ENCODE measurements around the gene FTCDNL1.

Gene FTCDNL1

DNA sequence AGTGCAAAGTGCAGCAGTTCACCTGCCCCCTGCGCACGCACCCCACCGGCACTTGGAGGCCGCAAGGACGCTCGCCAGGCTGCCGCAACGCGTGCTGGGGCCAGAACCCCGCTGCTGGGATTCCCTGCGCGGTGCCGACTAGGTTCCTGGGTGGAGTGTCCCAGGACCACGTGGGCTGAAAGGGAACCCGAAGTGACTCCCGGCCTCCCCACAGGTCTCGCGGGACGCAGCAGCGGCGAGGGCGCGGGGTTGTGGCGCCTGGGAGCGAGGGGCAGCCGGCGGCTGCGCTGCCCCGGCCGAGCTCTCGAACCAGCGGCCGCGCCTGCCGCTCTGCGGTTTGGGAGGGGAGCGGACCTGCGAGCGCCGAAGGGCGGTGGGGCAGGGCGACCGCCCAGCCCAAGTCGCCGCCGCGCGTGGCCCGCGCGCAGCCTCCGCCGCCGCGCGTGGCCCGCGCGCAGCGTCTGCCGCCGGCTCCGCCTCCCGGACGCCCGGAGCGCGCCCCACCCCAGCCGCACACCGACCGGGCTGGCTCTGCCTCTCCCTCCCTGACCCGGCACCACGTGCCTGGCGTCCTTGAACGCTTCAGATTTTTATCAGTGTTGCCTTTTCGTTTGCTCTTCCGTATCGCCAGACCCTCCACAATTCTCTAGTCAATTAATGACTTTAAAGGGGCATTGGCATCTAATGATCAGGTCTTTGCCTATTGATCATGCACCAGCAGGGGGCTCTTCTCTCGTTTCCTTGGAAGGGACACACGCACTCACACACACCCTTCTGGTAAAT, at the start of gene FTCDNL1:
FTCDNL1 (minus strand) TSS at position 475 of the 783 bp plus-strand sequence. CDS start 2,230 bp downstream, outside the sequence.
- DNase-seq (ENCODE audit: low read depth) = peak; percentile 24

DNA sequence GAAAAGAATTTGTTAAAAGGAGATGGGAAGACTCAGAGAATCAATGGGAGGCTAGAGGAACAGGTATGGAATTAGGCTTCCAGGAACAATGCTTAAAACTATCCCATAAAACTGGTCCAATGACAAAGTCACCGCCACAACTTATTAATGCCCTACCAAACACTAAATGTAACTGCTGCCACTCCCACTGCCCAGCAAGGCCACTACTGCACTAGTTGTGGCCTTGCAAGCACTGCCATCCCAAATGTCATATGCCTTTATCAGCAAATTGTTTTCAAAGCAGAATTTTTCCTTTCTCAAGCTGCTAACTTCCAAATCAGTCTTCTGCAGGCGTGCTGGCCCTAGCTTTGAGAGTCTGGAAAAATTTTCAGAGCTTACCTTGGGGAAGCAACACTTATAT, 45.6 kb upstream of the FTCDNL1 start:
- no peak for DNase-seq (ENCODE audit: low read depth)

DNA sequence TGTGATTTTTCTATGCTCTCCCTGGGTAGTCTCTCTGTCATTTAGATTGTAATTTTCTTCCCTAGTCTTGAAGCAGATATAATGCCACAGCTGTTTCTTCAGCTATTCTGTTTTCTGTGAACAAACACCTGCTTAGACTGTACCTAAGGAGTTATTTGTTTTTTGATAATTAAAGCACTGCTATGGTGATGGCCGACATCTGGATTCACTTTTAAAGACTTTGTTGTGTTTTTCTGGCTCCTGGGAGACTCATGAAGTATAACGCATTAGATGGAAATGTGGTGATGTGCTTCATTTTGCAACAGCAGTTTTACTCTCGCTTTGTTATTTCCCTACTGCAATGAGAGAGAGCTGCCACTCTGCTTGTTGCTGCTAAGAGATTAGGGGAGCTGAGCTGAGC, 44.4 kb upstream of the FTCDNL1 start:
- no peak for DNase-seq (ENCODE audit: low read depth)

DNA sequence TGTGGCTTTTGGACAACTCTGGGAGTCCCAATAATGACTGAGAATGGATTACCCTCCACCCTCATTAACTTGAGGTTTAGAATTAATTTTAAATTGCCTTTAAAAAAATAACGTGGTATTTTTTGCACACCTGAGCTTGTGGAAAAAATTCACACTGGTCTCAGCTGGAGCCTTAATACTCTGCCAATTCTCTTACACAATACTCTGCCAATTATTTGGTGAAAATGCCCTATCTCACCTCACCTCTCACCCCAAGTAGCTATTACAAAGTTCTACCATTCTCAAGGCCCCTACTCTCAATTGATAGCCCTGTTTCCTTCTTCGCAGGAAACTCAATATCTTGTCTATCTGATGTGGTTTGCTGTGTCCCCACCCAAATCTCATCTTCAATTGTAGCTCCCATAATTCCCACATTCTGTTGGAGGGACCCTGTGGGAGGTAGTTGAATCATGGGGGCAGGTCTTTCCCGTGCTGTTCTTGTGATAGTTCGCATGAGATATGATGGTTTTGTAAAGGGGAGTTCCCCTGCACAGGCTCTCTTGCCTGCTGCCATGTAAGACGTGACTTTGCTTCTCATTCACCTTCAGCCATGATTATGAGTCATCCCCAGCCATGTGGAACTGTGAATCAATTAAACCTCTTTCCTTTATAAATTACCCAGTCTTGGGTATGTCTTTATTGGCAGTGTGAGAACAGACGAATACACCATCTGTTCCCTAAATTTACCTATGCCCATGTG, 32.7 kb upstream of the FTCDNL1 start:
- DNase-seq (ENCODE audit: low read depth) = no peak

DNA sequence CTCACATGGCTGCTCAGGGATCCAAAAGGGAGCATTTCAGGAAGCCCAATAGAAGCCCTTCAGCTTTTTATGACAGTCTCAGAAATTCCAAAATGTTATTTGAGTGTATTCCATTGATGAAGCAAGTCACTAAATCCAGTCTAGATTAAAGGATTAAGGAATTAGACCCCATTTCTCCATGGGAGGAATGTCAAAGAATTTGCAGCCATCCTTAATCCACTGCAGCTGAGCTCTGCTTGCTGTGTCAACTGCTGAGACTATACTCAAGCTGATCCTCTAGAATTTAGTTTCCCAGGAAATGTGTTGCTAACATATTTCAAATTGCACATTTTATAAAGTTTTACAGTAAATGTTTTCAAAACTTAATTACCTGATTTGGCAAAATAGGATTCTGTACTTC, 31.7 kb upstream of the FTCDNL1 start:
- no peak for DNase-seq (ENCODE audit: low read depth)

DNA sequence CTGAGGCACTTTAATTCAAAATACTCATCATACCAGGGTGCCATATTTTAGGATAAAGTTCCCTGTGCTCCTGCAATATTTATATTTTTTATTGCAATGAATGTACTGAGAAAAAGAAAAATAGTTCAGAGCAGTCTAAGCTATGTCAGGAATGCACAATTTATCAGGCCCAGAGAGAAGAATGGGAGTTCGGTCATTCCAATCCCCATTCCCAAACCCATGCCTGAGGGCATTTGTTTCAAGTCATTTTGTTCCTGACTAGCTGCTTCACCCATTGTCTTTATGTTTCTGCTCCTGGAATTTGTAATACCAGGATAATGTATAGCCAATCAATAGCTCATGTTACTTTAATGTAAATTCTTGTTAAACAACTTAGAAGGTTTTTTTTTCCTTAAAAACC, 24.4 kb upstream of the FTCDNL1 start:
- no peak for DNase-seq (ENCODE audit: low read depth)

DNA sequence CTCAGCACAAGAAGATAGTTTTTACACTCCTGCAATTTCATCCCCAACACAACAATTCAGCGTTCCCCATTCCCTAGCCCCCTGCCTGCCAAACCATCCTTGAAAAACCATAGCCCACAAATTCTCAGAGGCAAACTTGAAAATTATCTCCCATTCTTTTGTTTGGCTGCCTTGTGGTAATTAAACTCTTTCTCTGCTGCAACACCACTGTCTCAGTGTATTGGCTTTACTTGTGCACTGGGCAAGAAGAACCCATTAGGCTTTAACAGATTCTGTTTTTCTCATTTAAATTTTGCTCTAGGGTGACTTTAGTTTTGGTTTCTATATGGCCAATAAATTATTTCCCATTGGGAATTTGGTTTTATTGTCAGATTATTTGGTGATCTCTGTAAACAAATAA, 23.2 kb upstream of the FTCDNL1 start:
- no peak for DNase-seq (ENCODE audit: low read depth)

DNA sequence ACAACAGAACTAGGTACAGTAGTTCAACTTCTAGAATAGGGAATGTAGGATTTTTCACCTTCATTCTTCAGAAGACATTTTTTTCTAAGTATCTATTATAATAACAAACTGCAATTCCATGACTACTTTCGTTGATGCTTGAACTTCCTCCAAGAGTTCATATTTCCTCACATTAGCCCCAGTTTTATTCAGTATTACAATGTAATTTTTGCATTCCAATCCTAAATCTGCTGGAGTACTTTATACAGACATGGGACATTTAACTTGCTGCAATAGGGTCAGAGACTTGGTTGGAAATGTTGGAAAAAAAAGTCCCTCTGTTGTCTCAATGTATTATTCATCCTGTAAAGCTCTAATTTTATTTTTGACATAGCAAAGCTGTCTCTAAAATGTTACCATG, 19.6 kb upstream of the FTCDNL1 start:
- no peak for DNase-seq (ENCODE audit: low read depth)

DNA sequence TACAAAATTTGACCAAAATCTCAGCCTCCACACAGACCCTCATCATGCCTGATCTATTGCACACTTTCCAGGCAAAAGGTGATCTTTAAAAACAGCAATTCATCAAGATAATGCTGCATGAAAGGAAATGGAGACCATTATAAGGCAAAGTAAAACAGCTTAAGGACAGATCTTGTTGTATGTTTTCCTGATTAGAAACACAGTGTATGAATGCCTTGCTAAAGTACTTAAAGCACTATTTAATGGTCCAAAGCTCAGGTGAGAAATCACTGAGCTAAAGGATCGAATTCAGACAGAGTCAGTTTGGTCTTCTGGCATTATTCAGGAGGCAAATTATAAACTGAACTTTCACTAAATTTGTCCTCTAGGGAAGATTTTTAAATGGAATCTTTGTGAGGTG, 18.7 kb upstream of the FTCDNL1 start:
- DNase-seq (ENCODE audit: low read depth) = no peak

DNA sequence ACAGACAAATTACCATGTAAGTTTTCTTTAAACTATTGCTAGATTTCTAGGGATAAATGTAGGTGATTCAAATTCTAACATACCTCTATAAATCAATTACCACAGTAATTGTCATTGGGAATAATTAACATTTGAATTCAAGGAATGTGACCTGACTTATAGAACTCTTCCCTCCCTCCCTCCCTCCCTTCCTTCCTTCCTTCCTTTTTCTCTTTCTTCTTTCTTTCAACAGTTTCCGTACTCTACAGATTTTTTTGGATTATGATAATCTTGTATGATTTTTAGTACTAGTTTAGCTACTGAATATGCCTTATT, 18.2 kb upstream of the FTCDNL1 start:
- DNase-seq (ENCODE audit: low read depth) = no peak

DNA sequence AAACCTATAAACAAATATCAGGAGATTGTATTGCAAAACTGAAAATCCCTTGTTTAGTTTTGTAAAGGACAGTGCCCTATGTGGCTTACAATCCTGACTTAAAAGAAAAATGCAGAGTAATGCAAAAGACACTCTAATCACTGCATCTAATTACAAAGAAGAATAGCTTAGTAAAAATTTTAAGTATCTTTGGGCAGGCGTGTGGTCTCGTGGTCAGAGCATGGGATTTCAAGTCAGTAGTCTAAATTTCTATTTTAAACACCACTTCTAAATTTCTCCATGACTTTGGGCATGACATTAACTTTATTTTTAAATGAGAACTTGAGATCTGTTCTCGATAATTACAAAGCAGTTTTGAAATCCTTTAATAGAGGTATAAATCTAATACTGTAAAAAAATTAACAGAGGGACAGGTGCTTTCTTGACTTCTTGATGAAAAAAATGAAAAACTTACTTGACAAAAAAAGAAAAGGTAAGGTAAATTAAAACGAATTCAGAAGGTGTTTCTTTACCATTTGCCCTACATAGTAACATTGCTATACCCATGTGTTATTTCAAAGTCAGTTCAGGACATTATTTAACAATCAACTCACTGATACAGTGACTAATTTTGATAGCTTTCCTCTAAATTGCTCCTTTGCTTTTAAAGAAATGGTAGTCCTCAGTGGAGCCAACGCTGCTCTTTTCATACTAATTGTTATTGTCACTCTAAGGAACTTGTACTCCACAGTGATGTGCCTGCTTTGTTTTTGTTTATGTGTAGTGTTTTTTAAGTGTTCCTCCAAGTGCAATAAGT, 17.6 kb upstream of the FTCDNL1 start:
- no peak for DNase-seq (ENCODE audit: low read depth)

DNA sequence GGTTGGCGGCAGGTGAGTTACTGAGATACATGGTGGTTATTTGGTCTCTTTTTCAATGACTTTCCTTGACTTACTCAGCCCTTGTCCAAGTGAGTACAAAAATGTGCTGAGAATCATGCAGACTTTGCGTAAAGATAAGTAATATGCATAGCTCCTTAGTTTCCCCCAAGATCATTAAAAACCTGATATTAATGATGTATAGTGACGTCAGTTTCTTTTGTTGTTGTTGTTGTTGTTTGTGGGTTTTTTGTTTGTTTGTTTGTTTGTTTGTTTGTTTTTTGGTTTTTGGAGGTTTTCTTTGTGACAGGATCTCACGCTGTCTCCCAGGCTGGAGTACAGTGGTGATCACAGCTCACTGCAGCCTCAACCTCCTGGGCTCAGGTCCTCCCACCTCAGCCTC, 14.9 kb upstream of the FTCDNL1 start:
- DNase-seq (ENCODE audit: low read depth) = no peak

DNA sequence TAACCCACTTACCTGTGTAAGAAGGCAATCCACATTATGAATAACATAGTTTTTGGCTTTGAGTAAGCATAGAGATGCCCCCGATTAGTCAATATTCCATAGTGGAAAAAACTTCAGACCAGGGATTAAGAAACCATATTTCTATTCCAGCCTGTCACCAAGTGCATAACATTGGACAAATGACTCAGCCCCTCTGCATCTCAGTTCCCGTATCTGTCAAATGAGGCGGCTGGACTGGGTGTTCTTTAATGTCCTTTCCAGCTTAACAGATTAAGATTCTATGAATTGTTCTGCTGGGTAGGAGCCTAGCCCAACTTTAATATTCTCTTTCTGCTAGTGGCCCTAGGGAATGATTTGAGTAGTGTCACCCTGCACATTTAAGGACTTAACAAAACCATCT, 11.8 kb upstream of the FTCDNL1 start:
- no peak for DNase-seq (ENCODE audit: low read depth)

DNA sequence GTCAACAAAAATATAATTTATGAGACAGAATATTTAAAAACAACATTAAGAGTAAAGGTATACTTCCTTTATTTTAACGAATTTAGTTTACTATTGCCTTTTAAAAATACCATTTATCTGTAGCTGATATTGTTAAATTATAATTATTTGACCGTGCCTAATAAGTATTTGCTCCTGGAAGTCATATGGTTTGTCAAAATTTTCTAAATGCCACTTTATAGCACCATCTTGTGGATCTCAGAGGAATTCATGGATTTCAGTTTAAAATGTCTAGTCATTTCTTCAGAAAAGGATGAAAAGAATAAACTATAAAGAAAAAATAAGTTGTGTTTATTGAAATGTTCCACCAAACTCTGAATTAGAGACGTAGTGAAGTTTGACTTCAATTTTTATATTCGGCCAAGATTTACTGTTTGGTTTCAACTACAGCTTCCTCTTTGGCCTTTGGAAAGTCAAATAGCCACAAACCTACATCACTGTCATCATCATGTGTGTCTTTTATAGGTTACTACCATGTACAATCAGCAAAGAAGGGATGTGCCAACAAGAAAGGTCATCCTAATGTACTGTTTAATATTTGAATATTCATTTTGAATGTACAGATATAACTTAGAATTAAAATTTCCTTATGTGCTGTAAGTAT, 10.3 kb upstream of the FTCDNL1 start:
- no peak for DNase-seq (ENCODE audit: low read depth)

DNA sequence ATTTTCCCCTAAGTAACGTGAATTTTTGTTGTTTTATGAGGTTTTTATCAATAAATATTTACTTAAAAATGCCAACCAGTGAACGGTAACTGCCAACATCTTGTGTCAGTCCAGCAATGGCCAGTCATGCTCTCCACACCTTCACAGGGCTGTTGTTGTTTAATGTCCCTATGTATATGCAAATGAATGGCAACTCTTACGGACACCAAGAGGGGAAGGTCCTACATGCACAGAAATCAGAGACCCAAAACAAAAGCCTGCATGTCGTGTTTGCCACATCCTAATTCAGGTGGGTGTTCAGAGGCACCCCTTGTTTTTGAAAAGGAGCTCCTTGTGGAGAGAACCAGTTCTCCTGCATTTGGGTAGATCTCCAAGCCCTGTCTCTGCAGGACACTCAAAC, 4.8 kb upstream of the FTCDNL1 start:
- DNase-seq (ENCODE audit: low read depth) = no peak

DNA sequence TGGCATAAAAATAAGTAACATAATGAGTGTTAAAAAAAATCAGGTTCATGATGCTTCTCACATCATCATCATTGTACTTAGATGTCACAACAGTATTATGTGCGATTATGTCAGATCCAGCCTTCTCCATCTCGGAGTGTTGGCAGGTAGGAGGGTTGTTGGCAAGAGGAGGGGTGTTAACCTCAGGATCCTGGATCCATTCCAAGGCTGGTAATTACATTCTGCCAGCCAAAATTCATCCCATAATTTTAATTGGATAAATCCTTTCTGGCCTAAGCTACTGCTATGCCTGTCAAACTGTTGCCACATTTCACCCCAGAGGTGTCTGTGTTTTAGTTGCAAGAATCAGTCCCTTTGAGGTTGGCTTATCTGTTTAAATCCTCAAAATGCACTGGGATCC, 891 bp upstream of the FTCDNL1 start:
- no peak for DNase-seq (ENCODE audit: low read depth)

DNA sequence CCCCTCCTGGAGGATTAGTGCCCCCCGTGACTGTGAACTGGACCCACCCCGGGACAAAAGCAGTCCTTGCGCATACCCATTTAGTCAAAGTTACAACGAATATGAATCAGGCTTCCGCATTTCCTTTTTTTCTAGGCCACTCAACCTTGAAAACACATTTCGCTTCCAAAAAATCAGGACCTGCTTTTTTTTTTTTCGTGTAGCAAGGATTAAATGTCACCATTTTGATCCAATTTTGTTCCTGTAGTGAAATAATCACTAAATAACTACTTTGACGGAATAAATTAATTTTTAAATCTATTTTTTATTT, 464 bp upstream of the FTCDNL1 start:
- DNase-seq (ENCODE audit: low read depth) = no peak

DNA sequence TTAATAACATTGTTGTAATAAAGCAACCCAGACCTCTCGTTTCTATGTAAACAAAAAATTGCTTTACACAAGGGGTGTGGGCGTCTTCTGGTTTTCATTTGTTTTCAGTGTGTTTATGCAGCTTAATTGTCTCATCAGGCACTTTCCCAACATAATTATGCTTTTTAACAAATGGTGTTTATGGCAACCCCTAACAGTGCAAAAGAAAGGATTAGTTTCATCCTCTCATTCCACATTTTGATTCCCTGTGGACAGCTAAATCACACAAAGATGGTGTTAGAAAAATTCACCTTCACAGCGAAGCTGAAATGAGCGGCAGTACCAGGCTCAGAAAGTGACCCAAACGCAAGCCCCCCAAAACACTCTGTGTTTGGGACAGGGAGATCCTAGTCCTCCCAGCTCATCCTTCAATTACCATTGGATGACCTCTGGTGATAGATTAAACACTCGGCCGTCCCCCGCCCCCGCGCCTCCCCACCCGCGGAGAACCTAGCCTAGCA, 724 bp downstream of the FTCDNL1 start:
- DNase-seq (ENCODE audit: low read depth) = no peak

DNA sequence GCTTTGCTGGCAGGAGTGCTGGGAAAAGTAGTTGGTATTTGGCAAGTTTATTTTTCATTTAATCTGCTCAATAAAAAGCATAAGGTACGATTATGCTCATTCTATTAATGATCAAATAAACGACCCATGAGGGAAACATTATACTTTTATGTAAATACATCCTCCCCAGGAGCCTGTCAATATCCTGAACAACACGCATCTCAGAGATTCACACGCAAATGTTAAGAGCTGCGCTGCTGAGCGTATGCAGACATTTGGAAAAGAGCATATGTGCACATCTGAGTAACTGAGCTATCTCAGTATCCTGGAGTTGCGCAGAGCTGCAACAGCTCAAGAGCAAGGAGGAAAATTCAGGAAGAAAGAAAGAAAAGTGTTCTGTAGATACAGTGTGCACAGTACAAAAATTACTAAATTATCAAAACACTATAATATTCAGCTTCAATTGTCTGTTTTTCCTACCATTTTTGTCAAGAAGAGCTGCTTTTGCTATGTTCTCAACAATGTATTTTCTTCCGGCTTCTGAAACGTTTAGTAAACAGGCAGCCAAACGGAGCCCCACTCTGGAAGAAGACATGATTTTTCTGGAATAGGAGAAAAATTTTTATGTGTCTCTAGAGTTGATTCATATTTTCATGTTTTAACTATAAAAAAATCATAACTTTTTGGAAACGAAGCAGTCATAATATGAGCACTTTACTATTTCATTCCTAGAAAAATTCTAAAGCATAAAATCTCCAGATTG, 2.4 kb downstream of the FTCDNL1 start:
- DNase-seq (ENCODE audit: low read depth) = no peak

DNA sequence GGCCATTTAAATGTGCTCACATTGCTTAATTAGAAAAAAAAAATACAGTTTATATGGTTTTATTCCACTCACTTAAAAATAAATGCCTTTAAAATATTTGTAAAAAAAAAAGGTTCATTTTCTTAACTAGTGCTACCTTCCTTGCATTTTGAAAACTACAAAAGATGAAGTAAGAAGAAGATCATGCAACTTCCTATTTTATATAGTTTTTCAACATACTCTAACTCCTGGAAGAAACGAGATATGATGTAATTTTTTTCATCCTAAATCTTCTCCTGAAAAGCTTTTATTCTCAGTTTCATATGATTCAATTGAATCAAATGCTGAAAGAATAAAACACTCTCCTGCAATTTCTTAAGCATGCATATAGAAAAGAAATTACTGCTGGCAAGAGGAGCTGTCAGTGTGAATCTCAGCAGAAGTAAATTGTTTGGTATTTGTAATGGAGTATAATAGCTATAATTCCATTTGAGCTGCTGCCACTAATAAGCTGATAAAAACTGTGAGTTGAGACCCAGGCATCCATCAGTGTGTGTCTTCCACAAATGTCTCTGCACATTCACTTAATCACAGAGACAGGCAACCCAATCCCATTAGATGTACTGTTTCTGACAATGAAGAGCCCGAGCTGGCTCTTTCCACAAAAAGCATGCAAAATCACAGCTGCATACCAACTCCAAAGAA, 3.7 kb downstream of the FTCDNL1 start:
- DNase-seq (ENCODE audit: low read depth) = no peak

Data from stimulated activated CD8-positive, alpha-beta memory T cell treated with anti-CD3 and anti-CD28 coated beads, Interleukin-15, amount 100 ng/mL, for 1 hour (primary cell).